GM12878 (cell line): Measurements from ENCODE around the gene KDM8. TPM values are rescaled to one million over a fixed set of nuclear protein-coding genes. Genes with fewer than 3 reads are reported as not detected.
A peak's percentile ranks its signal among the peaks of the same experiment; 100 is the strongest.

Experiments
- ATAC-seq: fragments of 200-7000 bp; cut with Tn5 transposase; 3 replicates; pipeline ENCODE4 v1.9.1; 2020; ENCODE audit warnings: mild to moderate bottlenecking, moderate library complexity
- BruUV-seq: library from RNA; stranded (reverse); fragments of 400-500 nt; replicated peaks from 2 replicates; lab custom pipeline; 2021; lab: Mats Ljungman, UMichigan
- CTCF ChIA-PET: fragments of 300-600 bp; sonication (Branson Sonifier 250); formaldehyde crosslinking; extraction: SDS; loops from one replicate; lab custom pipeline; 2021; ENCODE audit warnings: inconsistent platforms; lab: Yijun Ruan, JAX
- POLR2A ChIA-PET: fragments of 350-600 bp; formaldehyde crosslinking; extraction: SDS; loops from one replicate; lab custom pipeline; 2021; ENCODE audit warnings: inconsistent platforms; lab: Charles Lee
- RAD21 ChIA-PET: fragments of 300-600 bp; sonication (Branson Sonifier 250); formaldehyde crosslinking; loops from one replicate; lab custom pipeline; 2023; ENCODE audit warnings: antibody characterized with exemption; ENCODE audit not compliant: unreplicated experiment; lab: Charles Lee
- SMC1A ChIA-PET: fragments of 300-600 bp; sonication (Branson Sonifier 250); formaldehyde crosslinking; loops from one replicate; lab custom pipeline; 2023; ENCODE audit not compliant: unreplicated experiment, uncharacterized antibody; lab: Charles Lee
- DNase-seq: peaks from one replicate; pipeline ENCODE4 v3.0.0-alpha.2; 2011; ENCODE audit warnings: low read depth, low spot score
- FAIRE-seq: peaks from 3 replicates; lab custom pipeline; 2011; peaks lifted over from hg19 to GRCh38; lab: Jason Lieb, UNC
- H2AFZ ChIP-seq: 2 replicates; pipeline ENCODE4 v1.6.0; 2011; ENCODE audit warnings: low read depth, low read length, control low read depth; ENCODE audit not compliant: control insufficient read depth
- H3K27ac ChIP-seq: 2 replicates; pipeline ENCODE4 v1.5.1; 2011; ENCODE audit warnings: control low read depth; ENCODE audit not compliant: control insufficient read depth, insufficient read depth
- H3K27me3 ChIP-seq, 2 experiments: replicated peaks in 1 of 2; 2 replicates each; pipeline versions ENCODE4 v1.6.0 to v1.6.1; 2011; ENCODE audit warnings: low read length in 1 of 2; ENCODE audit not compliant: control insufficient read depth in 2 of 2, insufficient read depth in 2 of 2
- H3K36me3 ChIP-seq, 2 experiments: 2 replicates each; pipeline ENCODE4 v1.5.1; 2011; ENCODE audit warnings: low read length in 1 of 2; ENCODE audit not compliant: control insufficient read depth in 2 of 2, insufficient read depth in 2 of 2
- H3K4me1 ChIP-seq: 2 replicates; pipeline ENCODE4 v1.6.1; 2011; ENCODE audit warnings: mild to moderate bottlenecking, low read length, moderate library complexity, mixed read lengths; ENCODE audit not compliant: control insufficient read depth, insufficient read depth
- H3K4me2 ChIP-seq: 2 replicates; pipeline ENCODE4 v1.6.0; 2011; ENCODE audit warnings: control low read depth; ENCODE audit not compliant: control insufficient read depth, insufficient read depth
- H3K4me3 ChIP-seq: fragments of 200-600 bp; sonication (generic); 2 replicates; pipeline ENCODE4 v1.5.1; 2016
- H3K79me2 ChIP-seq: 2 replicates; pipeline ENCODE4 v1.6.0; 2011; ENCODE audit warnings: low read length; ENCODE audit not compliant: control insufficient read depth, insufficient read depth
- H3K9ac ChIP-seq: 2 replicates; pipeline ENCODE4 v1.8.0; 2011; ENCODE audit warnings: low read length, control low read depth, mixed read lengths; ENCODE audit not compliant: control insufficient read depth, insufficient read depth
- H3K9me3 ChIP-seq: replicated peaks from 3 replicates; pipeline ENCODE4 v1.5.1; 2011; ENCODE audit warnings: mild to moderate bottlenecking, low read length; ENCODE audit not compliant: control insufficient read depth, insufficient read depth
- H4K20me1 ChIP-seq: 2 replicates; pipeline ENCODE4 v1.6.0; 2011; ENCODE audit not compliant: control insufficient read depth, insufficient read depth
- ATF7 ChIP-seq: fragments of 450-650 bp; IDR thresholded peaks from 2 replicates; pipeline ENCODE4 v1.6.1; 2016; ENCODE audit warnings: low read depth, mild to moderate bottlenecking
- IKZF1 ChIP-seq: fragments of 450-650 bp; conservative IDR thresholded peaks from 2 replicates; pipeline ENCODE4 v1.6.1; 2017; ENCODE audit warnings: antibody characterized with exemption, mild to moderate bottlenecking
- JUNB ChIP-seq: IDR thresholded peaks from 2 replicates; pipeline ENCODE4 v1.6.1; 2016; ENCODE audit warnings: antibody characterized with exemption, mild to moderate bottlenecking
- MEF2B ChIP-seq: fragments of 450-650 bp; IDR thresholded peaks from 2 replicates; pipeline ENCODE4 v1.6.1; 2018; ENCODE audit warnings: mild to moderate bottlenecking, moderate library complexity; ENCODE audit not compliant: partially characterized antibody, poor library complexity, severe bottlenecking
- MYB ChIP-seq: fragments of 150-350 bp; IDR thresholded peaks from 2 replicates; pipeline ENCODE4 v1.6.1; 2014; ENCODE audit warnings: mild to moderate bottlenecking, low read depth, low read length, borderline replicate concordance
- NRF1 ChIP-seq: conservative IDR thresholded peaks from 2 replicates; pipeline ENCODE4 v1.6.1; 2011; ENCODE audit warnings: mild to moderate bottlenecking, low read depth, low read length, improper control_type of control experiment
- POLR2AphosphoS5 ChIP-seq: IDR thresholded peaks from 2 replicates; pipeline ENCODE4 v1.6.1; 2011; ENCODE audit warnings: mild to moderate bottlenecking, low read length, inconsistent platforms
- RAD21 ChIP-seq: IDR thresholded peaks from 2 replicates; pipeline ENCODE4 v1.6.1; 2011; ENCODE audit warnings: mild to moderate bottlenecking, low read depth, low read length, moderate library complexity; ENCODE audit not compliant: insufficient read depth
- ZNF592 ChIP-seq: fragments of 450-650 bp; IDR thresholded peaks from 2 replicates; pipeline ENCODE4 v1.6.1; 2017; ENCODE audit warnings: mild to moderate bottlenecking, moderate library complexity
- WGBS: methylation state at CpG from one replicate; pipeline ENCODE4 v1.1.6; 2016; ENCODE audit warnings: low lambda C conversion rate; ENCODE audit not compliant: insufficient replicate concordance, insufficient coverage; ENCODE audit errors: missing lambda C conversion rate; 5-methylcytosine and 5-hydroxymethylcytosine counted together
- in situ Hi-C: fragments of 300-500 bp; cut with MboI; formaldehyde crosslinking; loops from 9 replicates; pipeline ENCODE4 v1.14.3; 2018; ENCODE audit warnings: mixed read lengths
- intact Hi-C: fragments of 100-400 bp; cut with micrococcal nuclease; formaldehyde crosslinking; loops from one replicate; pipeline ENCODE4 v1.14.2; 2022; ENCODE audit not compliant: unreplicated experiment
- polyA plus RNA-seq, 11 experiments: library from polyadenylated mRNA; depleted of rRNA in 4 of 11; unstranded in 6 of 11; stranded (reverse) in 5 of 11; fragments of >200 nt; fragmentation: Nextera tagmentation in 4 of 11; fragmentation: Illumina TruSeq in 1 of 11; extraction: Ambion mirVana in 4 of 11; extraction: Trizol in 1 of 11; gene quantifications; 1 replicate in 1 of 11; 2 replicates in 10 of 11; pipeline versions ENCODE4 v1.2.1 to v1.2.3, GENCODE V29; 2011 to 2016; ENCODE audit warnings: inconsistent platforms in 2 of 11, missing spikeins in 2 of 11, low read depth in 1 of 11
- total RNA-seq, 4 experiments: library from RNA; depleted of rRNA in 3 of 4; stranded (reverse); fragments of >200 nt in 3 of 4; fragmentation: Illumina TruSeq in 1 of 4; extraction: Trizol in 1 of 4; gene quantifications; 2 replicates each; pipeline versions ENCODE4 v1.2.1 to v1.2.3, GENCODE V29; 2013 to 2021

The KDM8 gene
- total and polyA plus RNA-seq, 10 of the 15 experiments (the other 5 are each of a cell fraction or from before 2014, with no cell fraction given) = 0.79 to 8.9 (median 5.8) TPM

- POLR2A ChIA-PET = interaction anchor here (1.0 to 5.6 kb wide), 3 partner anchors 13 to 22 kb away, joined by 3 to 79 read pairs (median 3); no protein-coding TSS in a partner anchor
- WGBS = 95% methylated on average over 14 of the region's 14 CpGs
- intact Hi-C loops = no loop called here
These were observed 53.9 kb downstream of the KDM8 start for GRCh38 chr16:27257271-27257670.

DNA sequence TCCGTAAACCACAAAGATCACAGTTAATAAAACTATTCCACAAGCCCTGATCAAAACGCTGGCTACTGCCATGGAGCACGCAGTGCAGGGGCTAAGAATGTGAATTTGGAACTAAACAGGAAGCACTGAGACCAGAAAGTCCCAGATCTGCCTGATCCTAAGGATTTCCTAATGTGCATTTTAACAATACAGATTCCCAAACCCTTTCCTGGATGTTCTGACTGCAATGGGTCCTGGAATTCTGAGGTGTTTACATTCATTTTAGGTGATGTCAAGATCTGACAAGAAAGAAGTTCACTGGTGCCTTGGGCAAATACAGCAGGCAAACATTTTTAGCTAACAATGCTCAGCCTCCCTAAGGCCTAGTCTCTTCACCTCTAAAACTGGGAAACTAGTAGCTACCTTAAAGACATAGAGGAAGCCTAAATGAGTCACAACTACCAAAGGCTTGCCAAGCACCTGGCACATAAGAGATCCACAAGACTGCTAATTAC lies 55.0 kb downstream of the KDM8 start:
- DNase-seq (no peak), ATAC-seq (peak; percentile 9; the same call in 1 of the 3 replicates), FAIRE-seq (no peak)
- Histone ChIP-seq H3K36me3 (peaks cover 0 to 8% of the 10 kb centered on the region in 2 experiments; a peak in 2 of 4 replicates), H4K20me1 (no peaks in the 10 kb centered on the region), H3K27ac (no peak overlapping the region), H3K27me3 (no peaks in the 10 kb centered on the region), H3K9me3 (no peaks in the 10 kb centered on the region), H3K4me1 (peaks cover 22% of the 10 kb centered on the region), H3K9ac (no peak overlapping the region), H3K4me3 (no peak overlapping the region), H2AFZ (no peak overlapping the region), H3K79me2 (peaks cover 2% of the 10 kb centered on the region), H3K4me2 (no peak overlapping the region)
- in situ Hi-C loops (no loop called here), intact Hi-C loops (no loop called here)
- BruUV-seq = no TSS peak
- CTCF ChIA-PET = interaction anchor here (0.6 to 2.1 kb wide), 3 partner anchors 23 to 109 kb away, joined by 3 to 9 read pairs (median 6); no protein-coding TSS in a partner anchor
- POLR2A ChIA-PET = interaction anchor here (0.7 to 1.3 kb wide), 3 partner anchors 13 to 142 kb away, joined by 3 read pairs; no protein-coding TSS in a partner anchor
- SMC1A ChIA-PET = interaction anchor here (1.1 to 2.3 kb wide), 5 partner anchors 10 to 23 kb away, joined by 4 to 9 read pairs (median 6); partner anchors contain the start of gene NSMCE1
- WGBS = 98% methylated on average over 3 of the region's 3 CpGs
- RAD21 ChIA-PET = interaction anchor here (1.1 to 1.9 kb wide), 3 partner anchors 16 to 26 kb away, joined by 3 to 4 read pairs (median 3); no protein-coding TSS in a partner anchor
- TF ChIP-seq ZNF592 (no peak), MYB (no peak)

More at GRCh38 chr16:27257271-27257670, 53.9 kb downstream of the KDM8 start:
- Histone ChIP-seq H3K27me3 (no peaks in the 10 kb centered on the region), H3K27ac (no peak overlapping the region), H3K9ac (no peak overlapping the region), H3K4me2 (no peak overlapping the region), H3K36me3 (peaks cover 0 to 11% of the 10 kb centered on the region in 2 experiments; a peak in 2 of 4 replicates), H3K79me2 (peaks cover 5% of the 10 kb centered on the region), H3K9me3 (no peaks in the 10 kb centered on the region), H3K4me3 (no peak overlapping the region), H3K4me1 (peaks cover 25% of the 10 kb centered on the region), H2AFZ (no peak overlapping the region), H4K20me1 (no peaks in the 10 kb centered on the region)
- no TSS peak for BruUV-seq
- ChIA-PET SMC1A (interaction anchor here (0.6 to 2.3 kb wide), 6 partner anchors 9 to 227 kb away, joined by 3 to 9 read pairs (median 4); partner anchors contain the start of gene NSMCE1), RAD21 (interaction anchor here (1.1 to 1.9 kb wide), 2 partner anchors 17 to 110 kb away, joined by 3 to 4 read pairs; no protein-coding TSS in a partner anchor), CTCF (interaction anchor here (1.4 to 2.1 kb wide), 3 partner anchors 10 to 22 kb away, joined by 3 to 9 read pairs (median 4); no protein-coding TSS in a partner anchor)
- DNase-seq (no peak), ATAC-seq (no peak), FAIRE-seq (no peak)
- no peak for TF ChIP-seq NRF1
- no peak for TF ChIP-seq RAD21
- TF ChIP-seq POLR2AphosphoS5 = no peak
- no peak for TF ChIP-seq ATF7
- no peak for TF ChIP-seq MEF2B
- TF ChIP-seq IKZF1 = no peak
- no peak for TF ChIP-seq JUNB
- in situ Hi-C loops = no loop called here
